Loucy (cell line): ENCODE measurements around the gene PSMD1.

Source experiments
- EZH2phosphoT487 ChIP-seq: fragments of 200-600 bp; IDR thresholded peaks from 2 replicates; pipeline ENCODE4 v1.6.1; 2018; ENCODE audit warnings: antibody characterized with exemption, mild to moderate bottlenecking, moderate library complexity, borderline replicate concordance
- TF ChIP-seq, protein P1 (sequence below): fragments of 200-600 bp; sonication (generic); conservative IDR thresholded peaks from 2 replicates; pipeline ENCODE4 v1.5.1; 2014; ENCODE audit warnings: mild to moderate bottlenecking, antibody characterized with exemption, low read length

DNA sequence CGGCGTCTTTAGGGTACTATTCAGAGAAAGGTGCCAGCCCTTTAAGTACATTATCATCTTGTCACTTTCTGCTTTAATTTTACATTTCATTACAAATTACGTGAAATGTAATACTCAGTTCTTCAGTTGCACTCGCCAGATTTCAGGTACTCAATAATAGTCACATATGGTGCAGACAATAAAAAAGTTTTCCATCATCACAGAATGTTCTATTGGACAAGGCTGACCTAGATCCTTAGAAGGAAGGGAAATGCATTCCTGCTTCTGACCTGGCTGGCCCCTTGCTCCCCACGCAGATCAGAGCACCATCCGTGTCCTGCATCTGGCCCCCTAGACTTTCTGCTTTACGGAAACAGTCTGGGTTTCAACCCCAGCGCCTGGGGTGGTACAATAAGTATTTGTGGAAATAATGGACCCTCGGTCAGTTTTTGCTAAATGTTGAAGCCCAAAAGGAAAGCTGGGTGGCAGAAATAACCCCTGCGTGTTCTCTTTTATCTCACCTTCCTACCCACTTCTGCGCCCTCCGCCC, 20.0 kb upstream of the PSMD1 start:
- TF ChIP-seq, protein P1, sequence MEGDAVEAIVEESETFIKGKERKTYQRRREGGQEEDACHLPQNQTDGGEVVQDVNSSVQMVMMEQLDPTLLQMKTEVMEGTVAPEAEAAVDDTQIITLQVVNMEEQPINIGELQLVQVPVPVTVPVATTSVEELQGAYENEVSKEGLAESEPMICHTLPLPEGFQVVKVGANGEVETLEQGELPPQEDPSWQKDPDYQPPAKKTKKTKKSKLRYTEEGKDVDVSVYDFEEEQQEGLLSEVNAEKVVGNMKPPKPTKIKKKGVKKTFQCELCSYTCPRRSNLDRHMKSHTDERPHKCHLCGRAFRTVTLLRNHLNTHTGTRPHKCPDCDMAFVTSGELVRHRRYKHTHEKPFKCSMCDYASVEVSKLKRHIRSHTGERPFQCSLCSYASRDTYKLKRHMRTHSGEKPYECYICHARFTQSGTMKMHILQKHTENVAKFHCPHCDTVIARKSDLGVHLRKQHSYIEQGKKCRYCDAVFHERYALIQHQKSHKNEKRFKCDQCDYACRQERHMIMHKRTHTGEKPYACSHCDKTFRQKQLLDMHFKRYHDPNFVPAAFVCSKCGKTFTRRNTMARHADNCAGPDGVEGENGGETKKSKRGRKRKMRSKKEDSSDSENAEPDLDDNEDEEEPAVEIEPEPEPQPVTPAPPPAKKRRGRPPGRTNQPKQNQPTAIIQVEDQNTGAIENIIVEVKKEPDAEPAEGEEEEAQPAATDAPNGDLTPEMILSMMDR, result no peak
- TF ChIP-seq EZH2phosphoT487, result no peak
